ENCODE results near the gene DOCK9. TPM values are rescaled to one million over a fixed set of nuclear protein-coding genes. Genes with fewer than 3 reads are reported as not detected.

Gene DOCK9
- total RNA-seq, 1 donor from 2014 or later: 339 TPM

GRCh38 chr13:98776644-98777043, 201.2 kb downstream of the DOCK9 start:
- Mint-ChIP-seq H3K36me3 (ENCODE audit: low read depth, unreplicated experiment) (peaks cover 3% of the 10 kb centered on the region), H3K27me3 (ENCODE audit: unreplicated experiment) (peaks cover 14% of the 10 kb centered on the region), H3K4me1 (ENCODE audit: unreplicated experiment) (no peaks in the 10 kb centered on the region), H3K4me3 (ENCODE audit: unreplicated experiment) (no peak overlapping the region), H3K27ac (ENCODE audit: unreplicated experiment) (no peak overlapping the region), H3K9me3 (ENCODE audit: unreplicated experiment) (no peaks in the 10 kb centered on the region)
- DNase-seq (ENCODE audit: low spot score): no peak
- no peak for TF ChIP-seq CTCF (IDR thresholded peaks at IDR 0.05; ENCODE audit: unreplicated experiment)

- Mint-ChIP-seq H3K36me3 (ENCODE audit: low read depth, unreplicated experiment) (peaks cover 3% of the 10 kb centered on the region), H3K4me3 (ENCODE audit: unreplicated experiment) (no peak overlapping the region), H3K4me1 (ENCODE audit: unreplicated experiment) (no peaks in the 10 kb centered on the region), H3K27ac (ENCODE audit: unreplicated experiment) (no peak overlapping the region), H3K9me3 (ENCODE audit: unreplicated experiment) (no peaks in the 10 kb centered on the region), H3K27me3 (ENCODE audit: unreplicated experiment) (peaks cover 12% of the 10 kb centered on the region)
- TF ChIP-seq CTCF (IDR thresholded peaks at IDR 0.05; ENCODE audit: unreplicated experiment): no peak
- DNase-seq (ENCODE audit: low spot score): no peak
Observed at GRCh38 chr13:98775844-98776598, 201.8 kb downstream of the DOCK9 start.

GRCh38 chr13:98775386-98775785, 202.5 kb downstream of the DOCK9 start:
- Mint-ChIP-seq H3K4me3 (ENCODE audit: unreplicated experiment) (no peak overlapping the region), H3K27me3 (ENCODE audit: unreplicated experiment) (peaks cover 12% of the 10 kb centered on the region), H3K9me3 (ENCODE audit: unreplicated experiment) (no peaks in the 10 kb centered on the region), H3K4me1 (ENCODE audit: unreplicated experiment) (no peaks in the 10 kb centered on the region), H3K36me3 (ENCODE audit: low read depth, unreplicated experiment) (no peaks in the 10 kb centered on the region), H3K27ac (ENCODE audit: unreplicated experiment) (no peak overlapping the region)
- no peak for DNase-seq (ENCODE audit: low spot score)
- no peak for TF ChIP-seq CTCF (IDR thresholded peaks at IDR 0.05; ENCODE audit: unreplicated experiment)

- TF ChIP-seq CTCF (IDR thresholded peaks at IDR 0.05; ENCODE audit: unreplicated experiment): no peak
Observed at GRCh38 chr13:98774776-98775175, 203.1 kb downstream of the DOCK9 start.

GRCh38 chr13:98773921-98774320, 203.9 kb downstream of the DOCK9 start:
- no peaks in the 10 kb centered on the region for H3K4me1 Mint-ChIP-seq (ENCODE audit: unreplicated experiment)
- peaks cover 12% of the 10 kb centered on the region for H3K27me3 Mint-ChIP-seq (ENCODE audit: unreplicated experiment)
- H3K27ac Mint-ChIP-seq (ENCODE audit: unreplicated experiment): no peak overlapping the region
- no peaks in the 10 kb centered on the region for H3K36me3 Mint-ChIP-seq (ENCODE audit: low read depth, unreplicated experiment)
- H3K9me3 Mint-ChIP-seq (ENCODE audit: unreplicated experiment): no peaks in the 10 kb centered on the region
- no peak for DNase-seq (ENCODE audit: low spot score)
- no peak overlapping the region for H3K4me3 Mint-ChIP-seq (ENCODE audit: unreplicated experiment)
- TF ChIP-seq CTCF (IDR thresholded peaks at IDR 0.05; ENCODE audit: unreplicated experiment): no peak

More at GRCh38 chr13:98774776-98775175, 203.1 kb downstream of the DOCK9 start:
- no peak overlapping the region for H3K4me3 Mint-ChIP-seq (ENCODE audit: unreplicated experiment)
- peaks cover 12% of the 10 kb centered on the region for H3K27me3 Mint-ChIP-seq (ENCODE audit: unreplicated experiment)
- no peak for DNase-seq (ENCODE audit: low spot score)
- no peak overlapping the region for H3K27ac Mint-ChIP-seq (ENCODE audit: unreplicated experiment)
- no peaks in the 10 kb centered on the region for H3K4me1 Mint-ChIP-seq (ENCODE audit: unreplicated experiment)
- H3K9me3 Mint-ChIP-seq (ENCODE audit: unreplicated experiment): no peaks in the 10 kb centered on the region
- no peaks in the 10 kb centered on the region for H3K36me3 Mint-ChIP-seq (ENCODE audit: low read depth, unreplicated experiment)

Measured in endothelial cell (in vitro differentiated cells).